DOHH2 (cell line): ENCODE measurements around the gene CCND3.

Experiments used
- H3F3A ChIP-seq: fragments of 200-600 bp; sonication (generic), shearing (Covaris generic); 2 replicates; pipeline ENCODE4 v1.6.0; 2016; ENCODE audit warnings: antibody characterized with exemption, mild to moderate bottlenecking; ENCODE audit not compliant: control insufficient read depth, insufficient read depth
- H3K27ac ChIP-seq: fragments of 200-600 bp; sonication (generic); 2 replicates; pipeline ENCODE4 v1.5.1; 2014; ENCODE audit warnings: low read depth, mild to moderate bottlenecking, low read length, moderate library complexity
- H3K27me3 ChIP-seq: fragments of 200-600 bp; sonication (generic); 2 replicates; pipeline ENCODE4 v1.6.1; 2014; ENCODE audit warnings: mild to moderate bottlenecking, low read length, mixed read lengths; ENCODE audit not compliant: control insufficient read depth
- H3K36me3 ChIP-seq: fragments of 200-600 bp; sonication (generic); 2 replicates; pipeline ENCODE4 v1.6.1; 2014; ENCODE audit warnings: mild to moderate bottlenecking, low read length, moderate library complexity, mixed read lengths; ENCODE audit not compliant: control insufficient read depth
- H3K4me1 ChIP-seq: fragments of 200-600 bp; sonication (generic); 2 replicates; pipeline ENCODE4 v1.6.1; 2014; ENCODE audit warnings: mild to moderate bottlenecking, low read length, mixed read lengths; ENCODE audit not compliant: control insufficient read depth
- H3K4me2 ChIP-seq: fragments of 200-600 bp; sonication (generic); 2 replicates; pipeline ENCODE4 v1.6.0; 2014; ENCODE audit warnings: mild to moderate bottlenecking, low read length, moderate library complexity
- H3K4me3 ChIP-seq: fragments of 200-600 bp; sonication (generic); 2 replicates; pipeline ENCODE4 v1.5.1; 2014; ENCODE audit warnings: mild to moderate bottlenecking, low read length, mixed read lengths
- H3K79me2 ChIP-seq: fragments of 200-600 bp; sonication (generic); 2 replicates; pipeline ENCODE4 v1.6.1; 2014; ENCODE audit warnings: mild to moderate bottlenecking, low read length, mixed read lengths; ENCODE audit not compliant: control insufficient read depth
- H3K9me2 ChIP-seq: fragments of 200-600 bp; sonication (generic); replicated peaks from 2 replicates; pipeline ENCODE4 v1.6.1; 2014; ENCODE audit warnings: mild to moderate bottlenecking, low read length, mixed read lengths; ENCODE audit not compliant: control insufficient read depth
- H3K9me3 ChIP-seq: fragments of 200-600 bp; sonication (generic); 2 replicates; pipeline ENCODE4 v1.6.1; 2014; ENCODE audit warnings: antibody characterized with exemption, low read length, mixed read lengths; ENCODE audit not compliant: control insufficient read depth, insufficient read depth
- H4K20me1 ChIP-seq: fragments of 200-600 bp; sonication (generic); 2 replicates; pipeline ENCODE4 v1.6.0; 2014; ENCODE audit warnings: low read depth, mild to moderate bottlenecking, antibody characterized with exemption, low read length, moderate library complexity; ENCODE audit not compliant: control insufficient read depth, insufficient read depth
- CTCF ChIP-seq: fragments of 200-600 bp; sonication (generic); IDR thresholded peaks from one replicate; pipeline ENCODE4 v1.5.1; 2014; ENCODE audit warnings: antibody characterized with exemption, mild to moderate bottlenecking, low read depth, low read length; ENCODE audit not compliant: poor library complexity, severe bottlenecking
- EZH2phosphoT487 ChIP-seq: fragments of 200-600 bp; sonication (generic); IDR thresholded peaks from 2 replicates; pipeline ENCODE4 v1.6.1; 2017; ENCODE audit warnings: borderline replicate concordance, mild to moderate bottlenecking, antibody characterized with exemption, low read length, moderate library complexity, mixed read lengths

Gene CCND3

GRCh38 chr6:41887331-41887751, 54.3 kb downstream of the CCND3 start:
- Histone ChIP-seq H3F3A (no peaks in the 10 kb centered on the region), H3K36me3 (peaks cover 3% of the 10 kb centered on the region; the same call in 1 of the 2 replicates), H3K27ac (no peak overlapping the region)

DNA sequence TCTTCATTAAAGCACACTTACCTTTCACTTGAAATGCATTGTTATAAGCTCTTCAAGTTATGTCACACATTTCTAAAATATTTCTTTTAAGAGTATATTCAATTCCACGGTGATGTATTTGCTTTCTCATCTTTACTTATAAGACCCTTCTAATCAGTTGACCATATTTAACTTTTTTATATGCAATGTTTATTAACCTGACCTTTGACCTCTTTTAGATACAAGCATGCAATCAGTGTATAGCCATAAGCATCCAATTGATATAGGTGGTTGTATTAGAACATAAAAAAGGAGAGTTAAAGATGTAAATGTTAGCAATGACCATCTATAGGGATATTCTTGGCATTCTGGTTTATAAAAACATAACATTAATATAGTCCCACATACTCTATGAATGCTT, 55.7 kb downstream of the CCND3 start:
- no peaks in the 10 kb centered on the region for H3K4me1 ChIP-seq
- H3K36me3 ChIP-seq = peaks cover 3% of the 10 kb centered on the region; the same call in 1 of the 2 replicates
- no peaks in the 10 kb centered on the region for H4K20me1 ChIP-seq
- no peaks in the 10 kb centered on the region for H3K27me3 ChIP-seq
- no peaks in the 10 kb centered on the region for H3K9me3 ChIP-seq
- no peaks in the 10 kb centered on the region for H3K9me2 ChIP-seq
- no peak overlapping the region for H3K4me2 ChIP-seq
- TF ChIP-seq EZH2phosphoT487 = no peak
- TF ChIP-seq CTCF = no peak
- H3K4me3 ChIP-seq = no peak overlapping the region
- H3K27ac ChIP-seq = no peak overlapping the region
- H3F3A ChIP-seq = no peaks in the 10 kb centered on the region
- H3K79me2 ChIP-seq = peaks cover 11% of the 10 kb centered on the region

More at GRCh38 chr6:41887331-41887751, 54.3 kb downstream of the CCND3 start:
- no peaks in the 10 kb centered on the region for H3K9me2 ChIP-seq
- H3K4me3 ChIP-seq = no peak overlapping the region
- H3K4me2 ChIP-seq = no peak overlapping the region
- no peaks in the 10 kb centered on the region for H3K9me3 ChIP-seq
- no peak for TF ChIP-seq CTCF
- no peaks in the 10 kb centered on the region for H4K20me1 ChIP-seq
- H3K79me2 ChIP-seq = peaks cover 20% of the 10 kb centered on the region
- no peaks in the 10 kb centered on the region for H3K27me3 ChIP-seq
- H3K4me1 ChIP-seq = peaks cover 2% of the 10 kb centered on the region; the same call in 1 of the 2 replicates

DNA sequence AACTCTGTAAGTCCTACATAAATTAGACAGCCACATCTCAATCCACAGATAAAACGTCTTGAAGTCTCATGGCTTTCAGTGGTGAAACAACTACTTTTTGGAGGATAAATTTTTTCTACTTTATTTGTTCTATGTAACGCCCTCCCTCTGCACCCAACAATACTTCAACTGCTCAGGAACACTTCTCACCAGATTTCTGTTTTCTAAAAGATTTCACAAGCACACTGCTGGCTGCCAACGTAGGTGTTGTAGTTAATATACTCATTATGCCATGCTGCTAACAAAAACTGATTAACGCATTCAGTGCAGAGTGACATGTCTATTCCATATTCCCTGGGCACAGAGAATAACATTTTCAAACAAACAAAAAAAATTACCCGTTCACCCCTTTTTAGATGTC, 56.7 kb downstream of the CCND3 start:
- Histone ChIP-seq H3K27ac (no peak overlapping the region), H4K20me1 (no peaks in the 10 kb centered on the region), H3K27me3 (no peaks in the 10 kb centered on the region), H3F3A (no peaks in the 10 kb centered on the region), H3K4me2 (no peak overlapping the region), H3K4me3 (no peak overlapping the region), H3K9me2 (no peaks in the 10 kb centered on the region), H3K4me1 (no peaks in the 10 kb centered on the region), H3K79me2 (peaks cover 9% of the 10 kb centered on the region), H3K36me3 (peaks cover 3% of the 10 kb centered on the region; the same call in 1 of the 2 replicates), H3K9me3 (no peaks in the 10 kb centered on the region)
- no peak for TF ChIP-seq CTCF
- no peak for TF ChIP-seq EZH2phosphoT487
